IPS-18a (cell line): Measurements from ENCODE around the gene DPM1.

ENCODE experiments used
- H3K27ac ChIP-seq: one replicate; pipeline ENCODE4 v1.5.1; 2013; ENCODE audit warnings: low read length
- H3K27me3 ChIP-seq: one replicate; pipeline ENCODE4 v1.6.1; 2013; ENCODE audit warnings: mild to moderate bottlenecking, low read length; ENCODE audit not compliant: control insufficient read depth, insufficient read depth
- H3K36me3 ChIP-seq: one replicate; pipeline ENCODE4 v1.6.1; 2013; ENCODE audit warnings: low read depth, low read length; ENCODE audit not compliant: control insufficient read depth
- H3K4me1 ChIP-seq: one replicate; pipeline ENCODE4 v1.6.1; 2013; ENCODE audit warnings: low read depth, low read length; ENCODE audit not compliant: control insufficient read depth
- H3K4me3 ChIP-seq: one replicate; pipeline ENCODE4 v1.5.1; 2013; ENCODE audit warnings: low read length
- H3K9ac ChIP-seq: one replicate; pipeline ENCODE4 v1.6.1; 2013; ENCODE audit warnings: mild to moderate bottlenecking, low read length, moderate library complexity
- H3K9me3 ChIP-seq: one replicate; pipeline ENCODE4 v1.6.1; 2013; ENCODE audit warnings: low read depth, low read length; ENCODE audit not compliant: control insufficient read depth

The DPM1 gene

DNA sequence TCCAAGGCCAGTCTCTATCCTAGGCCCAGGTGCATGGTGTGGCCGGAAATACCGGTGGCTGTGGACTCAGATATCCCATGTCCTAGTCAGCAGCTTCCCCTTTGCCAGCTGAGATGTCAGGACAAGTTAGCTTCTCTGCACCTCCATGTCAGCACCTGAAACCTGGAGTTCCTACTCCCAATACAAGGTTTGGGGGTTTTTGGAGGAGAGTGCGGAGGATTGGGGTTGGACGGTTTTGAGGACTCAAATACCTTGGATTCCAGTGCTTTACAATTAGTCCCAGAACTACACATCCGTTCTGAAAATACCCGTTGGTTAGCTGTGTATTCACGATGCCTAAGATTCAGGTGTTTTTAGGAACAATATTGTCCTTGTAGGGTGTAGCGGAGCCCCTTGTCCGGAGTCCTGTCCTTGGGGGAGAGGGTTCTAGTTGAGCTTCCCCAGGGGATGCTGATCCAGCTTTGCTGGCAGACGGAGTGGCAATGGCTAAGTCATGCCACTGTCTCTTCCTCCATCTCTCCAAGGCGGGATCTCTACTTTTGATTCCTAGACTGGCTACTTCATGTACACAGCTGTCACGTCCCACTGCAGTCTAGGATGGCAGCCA is 72.0 kb downstream of the DPM1 start:
- H3K4me3 ChIP-seq: no peak overlapping the region
- H3K36me3 ChIP-seq: peaks cover 28% of the 10 kb centered on the region
- no peaks in the 10 kb centered on the region for H3K4me1 ChIP-seq
- H3K9ac ChIP-seq: no peak overlapping the region
- no peaks in the 10 kb centered on the region for H3K27me3 ChIP-seq
- no peaks in the 10 kb centered on the region for H3K9me3 ChIP-seq
- no peak overlapping the region for H3K27ac ChIP-seq

DNA sequence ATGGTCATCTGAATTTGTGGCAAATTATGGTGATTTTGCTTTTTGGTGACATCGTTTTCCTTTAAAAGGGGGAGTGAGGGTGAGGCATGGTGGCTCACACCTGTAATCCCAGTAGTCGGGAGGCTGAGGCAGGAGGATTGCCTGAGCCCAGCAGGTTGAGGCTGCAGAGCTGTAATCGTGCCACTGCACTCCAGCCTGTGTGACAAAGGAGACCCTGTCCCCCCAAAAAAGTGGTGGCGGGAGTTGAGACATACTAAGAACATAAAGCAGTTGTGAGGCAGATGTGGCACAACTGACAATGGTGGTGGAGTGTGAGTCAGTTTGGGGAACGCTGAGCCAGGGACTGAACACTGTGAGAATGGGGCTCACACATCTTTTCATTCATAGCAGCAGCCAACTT is 72.6 kb downstream of the DPM1 start:
- H3K27ac ChIP-seq: no peak overlapping the region

DNA sequence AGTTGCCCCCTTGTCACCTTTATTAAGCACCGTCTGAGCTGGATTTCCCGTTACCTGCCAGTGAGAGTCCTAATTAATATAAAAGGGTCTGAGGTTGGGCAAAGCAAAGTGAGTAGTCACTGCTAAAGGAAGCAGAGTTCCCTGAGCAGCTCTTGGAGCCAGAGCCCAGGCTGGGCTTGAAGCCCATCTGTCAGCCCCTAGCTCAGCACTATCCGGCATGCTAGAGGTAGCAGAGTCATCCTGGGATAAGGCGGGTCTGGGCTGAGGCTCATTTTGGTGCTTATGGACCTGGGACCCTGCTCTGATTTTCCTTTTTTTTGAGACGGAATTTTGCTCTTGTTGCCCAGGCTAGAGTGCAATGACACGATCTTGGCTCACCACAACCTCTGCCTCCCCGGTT is 73.3 kb downstream of the DPM1 start:
- no peaks in the 10 kb centered on the region for H3K27me3 ChIP-seq
- H3K4me3 ChIP-seq: no peak overlapping the region
- no peaks in the 10 kb centered on the region for H3K9me3 ChIP-seq
- no peaks in the 10 kb centered on the region for H3K4me1 ChIP-seq
- no peak overlapping the region for H3K9ac ChIP-seq
- H3K27ac ChIP-seq: no peak overlapping the region
- peaks cover 16% of the 10 kb centered on the region for H3K36me3 ChIP-seq

More for the DNA sequence above, 72.6 kb downstream of the DPM1 start:
- Histone ChIP-seq H3K4me3 (no peak overlapping the region), H3K9ac (no peak overlapping the region), H3K36me3 (peaks cover 23% of the 10 kb centered on the region), H3K27me3 (no peaks in the 10 kb centered on the region), H3K9me3 (no peaks in the 10 kb centered on the region), H3K4me1 (no peaks in the 10 kb centered on the region)
